RWPE2 (cell line): ENCODE data around the gene CNMD.

Experiments
- ATAC-seq: fragments of 200-7000 bp; cut with Tn5 transposase; 3 replicates; pipeline ENCODE4 v1.9.1; 2021; ENCODE audit warnings: low read depth
- DNase-seq: peaks from one replicate; pipeline ENCODE4 v3.0.0-alpha.2; 2020; ENCODE audit warnings: low spot score
- H3K27ac ChIP-seq: fragments of 450-650 bp; 2 replicates; pipeline ENCODE4 v1.5.1; 2017; ENCODE audit warnings: mild to moderate bottlenecking; ENCODE audit not compliant: poor library complexity, severe bottlenecking
- H3K27me3 ChIP-seq: fragments of 250-450 bp; sonication (Bioruptor Pico); 2 replicates; pipeline ENCODE4 v1.5.1; 2021; ENCODE audit warnings: mild to moderate bottlenecking, moderate library complexity; ENCODE audit not compliant: insufficient read depth, poor library complexity, severe bottlenecking
- H3K36me3 ChIP-seq: fragments of 250-450 bp; sonication (Bioruptor Pico); 2 replicates; pipeline ENCODE4 v1.5.1; 2020; ENCODE audit warnings: low read depth, mild to moderate bottlenecking, moderate library complexity
- H3K4me1 ChIP-seq: fragments of 250-450 bp; sonication (Bioruptor Pico); 2 replicates; pipeline ENCODE4 v1.5.1; 2021; ENCODE audit warnings: mild to moderate bottlenecking, moderate library complexity; ENCODE audit not compliant: insufficient read depth, poor library complexity, severe bottlenecking
- H3K4me3 ChIP-seq: fragments of 250-450 bp; sonication (Bioruptor Pico); 2 replicates; pipeline ENCODE4 v1.5.1; 2021; ENCODE audit warnings: mild to moderate bottlenecking, moderate library complexity; ENCODE audit not compliant: severe bottlenecking
- H3K9me3 ChIP-seq: fragments of 250-450 bp; sonication (Bioruptor Pico); 2 replicates; pipeline ENCODE4 v1.5.1; 2021; ENCODE audit warnings: mild to moderate bottlenecking, moderate library complexity; ENCODE audit not compliant: severe bottlenecking
- CTCF ChIP-seq: fragments of 450-650 bp; IDR thresholded peaks from one replicate; pipeline ENCODE4 v1.5.1; 2017; ENCODE audit warnings: mild to moderate bottlenecking, moderate library complexity; ENCODE audit not compliant: poor library complexity, severe bottlenecking

The CNMD gene

DNA sequence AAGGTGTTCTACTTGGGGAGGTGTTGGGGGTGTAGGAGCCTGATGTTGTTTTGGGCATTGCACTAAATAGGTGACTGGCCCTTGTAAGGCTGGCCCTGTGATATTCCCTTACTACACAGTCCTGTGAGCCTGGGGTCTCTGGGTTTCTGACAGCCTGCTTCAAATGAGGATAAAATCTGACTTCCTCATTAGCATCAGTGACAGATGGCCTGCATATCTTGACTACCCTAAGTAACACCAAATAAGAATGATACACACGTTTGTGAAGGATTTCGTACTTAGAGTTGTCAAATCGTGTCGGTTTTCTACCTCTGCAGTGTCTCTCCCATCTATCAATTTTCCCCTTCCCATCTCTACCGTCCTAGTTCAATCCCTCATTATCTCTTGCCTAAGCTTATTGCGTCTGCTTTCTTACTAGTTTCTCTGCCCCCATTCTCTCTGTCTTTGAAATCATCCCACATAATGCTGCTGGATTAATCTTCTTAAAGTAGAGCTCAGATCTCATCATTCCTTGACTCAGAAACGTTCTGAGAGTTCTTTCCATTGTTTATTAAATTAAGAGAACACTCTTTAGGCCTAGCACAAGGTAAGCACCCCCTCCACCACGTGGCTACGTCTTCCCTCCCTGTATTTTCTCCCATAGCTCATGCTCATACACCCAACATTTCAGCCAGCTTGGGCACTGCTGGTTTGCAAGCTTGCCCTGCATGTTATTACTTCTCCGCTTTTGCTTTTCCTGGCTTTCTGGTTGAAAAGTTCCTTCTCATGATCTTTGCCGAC lies 26.2 kb upstream of the CNMD start:
- ATAC-seq (no peak), DNase-seq (no peak)
- no peak overlapping the region for H3K27ac ChIP-seq
- H3K4me1 ChIP-seq: no peaks in the 10 kb centered on the region
- no peaks in the 10 kb centered on the region for H3K27me3 ChIP-seq
- TF ChIP-seq CTCF: no peak
- no peak overlapping the region for H3K4me3 ChIP-seq
- no peaks in the 10 kb centered on the region for H3K9me3 ChIP-seq
- no peaks in the 10 kb centered on the region for H3K36me3 ChIP-seq

GRCh38 chr13:52760077-52760476 lies 20.5 kb upstream of the CNMD start:
- Histone ChIP-seq H3K4me3 (no peak overlapping the region), H3K27ac (no peak overlapping the region), H3K27me3 (no peaks in the 10 kb centered on the region), H3K9me3 (no peaks in the 10 kb centered on the region), H3K4me1 (no peaks in the 10 kb centered on the region), H3K36me3 (no peaks in the 10 kb centered on the region)
- DNase-seq (no peak), ATAC-seq (no peak)
- TF ChIP-seq CTCF: no peak

- Histone ChIP-seq H3K9me3 (no peaks in the 10 kb centered on the region), H3K4me3 (no peak overlapping the region), H3K36me3 (no peaks in the 10 kb centered on the region), H3K27me3 (no peaks in the 10 kb centered on the region), H3K4me1 (no peaks in the 10 kb centered on the region), H3K27ac (no peak overlapping the region)
- no peak for TF ChIP-seq CTCF
- ATAC-seq (no peak), DNase-seq (no peak)
These were observed 18.5 kb upstream of the CNMD start for GRCh38 chr13:52758114-52758513.

DNA sequence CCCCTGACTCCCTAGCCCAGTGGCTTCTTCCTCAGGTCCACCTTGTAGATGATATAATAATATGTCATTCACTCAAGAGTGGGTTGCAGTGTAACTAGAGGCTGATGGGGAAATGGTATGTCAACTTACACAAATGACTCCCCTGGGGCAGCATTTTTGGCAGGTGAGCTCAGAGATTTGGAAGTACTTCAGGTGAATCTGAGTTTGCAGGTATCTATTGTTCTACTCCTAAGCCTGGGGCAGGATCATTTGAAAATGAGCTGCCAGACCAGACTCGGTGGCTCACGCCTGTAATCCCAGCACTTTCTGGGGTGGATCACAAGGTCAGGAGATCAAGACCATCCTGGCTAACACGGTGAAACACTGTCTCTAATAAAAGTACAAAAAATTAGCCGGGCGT lies 11.6 kb upstream of the CNMD start:
- no peaks in the 10 kb centered on the region for H3K9me3 ChIP-seq
- no peaks in the 10 kb centered on the region for H3K4me1 ChIP-seq
- no peak for TF ChIP-seq CTCF
- H3K27ac ChIP-seq: no peak overlapping the region
- DNase-seq (no peak), ATAC-seq (peak; percentile 46; the same call in 1 of the 3 replicates)
- H3K36me3 ChIP-seq: no peaks in the 10 kb centered on the region
- no peak overlapping the region for H3K4me3 ChIP-seq
- no peaks in the 10 kb centered on the region for H3K27me3 ChIP-seq

- H3K36me3 ChIP-seq: no peaks in the 10 kb centered on the region
- H3K27me3 ChIP-seq: no peaks in the 10 kb centered on the region
- TF ChIP-seq CTCF: no peak
- no peak for ATAC-seq
- DNase-seq: no peak
- no peak overlapping the region for H3K4me3 ChIP-seq
- H3K27ac ChIP-seq: no peak overlapping the region
- H3K9me3 ChIP-seq: no peaks in the 10 kb centered on the region
- no peaks in the 10 kb centered on the region for H3K4me1 ChIP-seq
These were observed 11.1 kb upstream of the CNMD start for GRCh38 chr13:52750713-52751112.
